GM21381 (cell line): ENCODE data around the gene EP400.
"Not testable (repeated sequence)": the region's sequence is repeated elsewhere in the genome, so short reads cannot be mapped to it uniquely, and the experiment has no call there.

Experiments used
- ATAC-seq: cut with Tn5 transposase; IDR thresholded peaks from one replicate; pipeline ENCODE4 v1.9.1; 2021; ENCODE audit warnings: mild to moderate bottlenecking, moderate library complexity; ENCODE audit not compliant: unreplicated experiment

The EP400 gene

GRCh38 chr12:131984334-131984733 lies 34.6 kb downstream of the EP400 start:
- ATAC-seq, result no peak

GRCh38 chr12:131985510-131985875 lies 35.8 kb downstream of the EP400 start:
- not testable (repeated sequence) for ATAC-seq

DNA sequence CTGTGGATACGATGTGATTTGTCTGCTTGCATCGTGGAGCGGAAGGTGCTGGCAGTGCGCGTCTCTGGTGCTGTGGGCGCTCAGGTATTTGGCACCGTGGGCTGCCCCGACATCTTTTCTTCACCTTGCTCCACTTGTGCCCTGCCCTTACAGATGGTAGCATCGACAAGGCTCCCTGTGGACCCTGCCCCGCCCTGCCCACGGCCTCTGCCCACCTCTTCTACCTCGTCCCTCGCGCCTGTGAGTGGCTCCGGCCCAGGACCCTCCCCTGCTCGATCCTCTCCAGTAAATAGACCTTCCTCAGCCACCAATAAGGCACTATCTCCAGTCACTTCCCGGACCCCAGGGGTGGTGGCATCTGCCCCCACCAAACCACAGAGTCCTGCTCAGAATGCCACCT lies 36.6 kb downstream of the EP400 start:
- no peak for ATAC-seq

DNA sequence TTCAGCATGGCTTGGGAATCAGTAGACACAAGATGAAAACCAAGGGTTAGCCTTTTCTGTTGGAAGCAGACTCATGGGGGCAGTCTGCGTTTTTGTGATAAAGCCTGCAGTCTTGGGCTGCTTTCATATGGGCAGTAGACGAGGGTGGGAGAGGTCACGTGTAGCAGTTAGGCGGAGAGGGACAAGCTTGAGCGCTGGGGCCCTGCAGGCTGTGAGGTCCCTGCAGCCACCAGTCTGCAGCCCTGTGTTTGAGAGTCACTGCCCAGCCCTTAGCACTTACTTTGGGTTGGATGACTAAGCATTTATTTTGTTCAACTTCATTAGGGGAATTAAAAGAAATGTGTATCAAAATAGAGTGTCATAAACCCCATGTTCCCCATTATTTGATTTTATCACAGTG lies 37.2 kb downstream of the EP400 start:
- no peak for ATAC-seq

DNA sequence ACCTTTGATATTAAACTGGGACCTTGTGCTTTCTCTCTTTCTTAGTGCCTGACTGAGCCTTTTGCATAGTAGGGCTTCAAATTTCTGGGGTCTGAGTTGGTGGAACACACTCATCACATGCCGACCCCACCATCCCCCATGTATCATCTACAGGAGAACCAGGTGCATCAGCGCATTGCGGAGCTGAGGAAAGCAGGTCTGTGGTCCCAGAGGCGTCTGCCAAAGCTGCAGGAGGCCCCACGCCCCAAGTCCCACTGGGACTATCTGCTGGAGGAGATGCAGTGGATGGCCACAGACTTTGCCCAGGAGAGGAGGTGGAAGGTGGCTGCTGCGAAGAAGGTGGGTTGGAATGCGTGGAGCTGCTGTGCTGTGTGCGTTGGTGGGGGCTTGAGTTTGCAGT lies 37.8 kb downstream of the EP400 start:
- no peak for ATAC-seq

DNA sequence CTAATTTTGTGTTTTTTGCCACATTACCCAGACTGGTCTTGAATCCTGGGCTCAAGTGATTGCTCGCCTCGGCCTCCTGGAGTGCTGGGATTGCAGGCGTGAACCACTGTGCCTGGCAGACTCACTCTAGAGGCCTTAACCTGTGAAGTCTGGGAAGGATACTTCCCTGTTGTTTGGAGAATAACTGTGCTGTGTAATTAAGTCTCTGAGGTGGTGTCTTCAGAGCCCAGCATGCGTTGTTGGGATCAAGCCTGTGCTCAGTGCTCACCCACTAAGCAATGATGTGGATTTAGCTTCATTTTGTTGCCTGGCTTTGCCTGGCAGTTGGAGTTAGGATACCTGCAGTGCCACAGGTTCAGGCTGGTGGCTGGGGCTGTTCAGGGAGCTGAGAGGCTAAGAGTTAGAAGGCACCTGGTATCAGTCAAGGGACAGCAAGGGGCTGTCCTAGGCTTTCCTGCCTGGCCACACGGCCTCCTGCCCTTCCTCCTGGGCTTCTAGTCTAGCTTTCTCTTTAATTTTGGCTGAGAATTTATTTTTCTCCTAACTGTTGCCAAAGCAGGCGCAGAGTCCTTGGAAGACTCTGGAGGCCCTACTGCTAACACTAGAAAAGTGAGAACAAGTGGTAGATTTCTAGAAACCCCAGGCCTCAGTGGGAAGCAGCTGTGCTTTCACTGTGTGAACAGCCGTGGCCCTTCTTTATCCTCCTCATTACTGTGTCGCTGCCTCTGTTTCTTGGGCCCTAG lies 38.5 kb downstream of the EP400 start:
- no peak for ATAC-seq

- ATAC-seq, result no peak
Measured at GRCh38 chr12:131989021-131989420, 39.3 kb downstream of the EP400 start.

- no peak for ATAC-seq
Measured at GRCh38 chr12:131990066-131990979, 40.6 kb downstream of the EP400 start.

DNA sequence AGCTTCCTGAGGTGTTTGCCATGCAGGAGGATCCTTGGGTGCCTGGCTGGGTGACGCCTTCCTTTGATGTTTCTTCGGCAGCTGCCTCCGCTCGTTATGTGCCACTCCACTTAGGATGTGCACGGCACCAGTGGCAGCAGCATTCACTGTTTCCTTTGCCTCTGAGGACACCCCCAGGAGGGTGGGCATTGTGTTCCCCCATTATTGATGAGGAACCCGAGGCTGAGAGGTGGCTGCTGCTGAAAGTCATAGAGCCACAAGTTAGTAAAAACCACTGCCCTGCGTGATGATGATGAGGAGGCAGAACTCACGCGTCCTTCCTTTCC lies 41.2 kb downstream of the EP400 start:
- no peak for ATAC-seq

DNA sequence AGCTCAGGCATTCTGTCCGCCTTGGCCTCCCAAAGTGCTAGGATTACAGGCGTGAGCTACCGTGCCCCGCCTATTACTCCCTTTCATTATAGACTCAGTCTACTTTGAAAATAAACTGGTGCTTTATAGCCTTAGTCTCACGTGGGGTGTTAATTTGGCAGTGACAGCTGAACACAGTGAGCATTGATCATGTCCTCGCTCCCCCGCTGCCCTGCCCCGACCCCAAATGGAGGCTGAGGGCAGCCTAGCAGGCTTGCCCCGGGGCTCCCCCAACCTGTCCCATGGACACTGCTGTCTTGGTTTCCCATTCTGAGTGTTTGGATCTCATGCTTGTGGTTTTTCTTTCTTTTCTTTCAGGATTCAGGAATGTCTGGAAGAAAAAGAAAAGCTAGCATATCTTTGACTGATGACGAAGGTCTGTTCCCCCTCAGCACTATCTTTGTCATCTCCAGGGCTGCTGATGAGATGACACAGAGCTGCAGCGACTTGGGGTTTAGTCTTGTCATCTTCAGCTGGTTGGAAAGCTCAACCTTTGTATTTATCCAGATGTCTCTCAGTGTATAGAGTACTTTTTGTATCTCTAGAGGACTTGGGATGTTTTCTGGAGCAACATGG lies 42.2 kb downstream of the EP400 start:
- ATAC-seq, result no peak

DNA sequence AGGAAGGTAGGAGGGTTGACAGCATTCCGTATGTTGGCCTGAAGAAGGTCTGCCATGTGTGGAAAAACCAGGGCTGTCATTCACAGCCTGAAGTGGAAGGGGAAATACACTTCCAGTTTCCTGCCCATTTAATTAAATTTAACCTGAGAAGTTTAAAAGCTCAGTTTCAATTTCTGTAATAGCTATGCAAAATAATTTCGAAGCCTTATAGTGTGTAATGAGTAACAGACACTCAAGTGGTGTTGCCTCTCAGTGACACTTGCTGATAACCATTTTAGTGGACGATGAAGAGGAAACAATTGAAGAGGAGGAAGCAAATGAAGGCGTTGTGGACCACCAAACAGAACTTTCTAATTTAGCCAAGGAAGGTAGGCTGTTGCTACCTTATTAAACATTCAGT lies 44.8 kb downstream of the EP400 start:
- peak; percentile 78 for ATAC-seq

DNA sequence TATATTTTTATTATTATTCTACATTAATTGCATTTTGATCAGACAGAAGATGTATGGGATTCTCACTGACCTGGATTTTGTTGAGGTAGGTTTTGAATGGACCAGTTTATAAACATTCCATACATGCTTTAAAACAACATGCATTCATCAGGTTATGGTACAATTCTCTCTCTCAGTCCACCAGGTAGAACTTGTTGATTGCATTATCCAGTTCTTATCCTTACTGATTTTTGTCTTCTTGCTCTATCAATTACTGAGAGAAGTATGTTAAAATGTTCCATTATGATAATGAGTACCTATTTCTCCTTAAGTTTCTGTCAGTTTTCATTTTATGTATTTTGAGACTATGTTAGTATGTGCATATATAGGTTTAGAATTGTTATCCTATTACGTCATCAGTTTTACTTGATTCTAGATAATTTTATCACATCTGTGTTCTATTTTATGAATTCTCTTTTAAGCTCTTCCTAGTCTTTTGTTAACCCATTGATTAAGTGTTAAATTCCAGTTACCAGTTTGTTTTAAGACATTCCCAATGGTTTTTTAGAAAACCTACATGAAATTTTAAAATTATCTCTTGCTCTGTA lies 50.6 kb downstream of the EP400 start:
- no peak for ATAC-seq

DNA sequence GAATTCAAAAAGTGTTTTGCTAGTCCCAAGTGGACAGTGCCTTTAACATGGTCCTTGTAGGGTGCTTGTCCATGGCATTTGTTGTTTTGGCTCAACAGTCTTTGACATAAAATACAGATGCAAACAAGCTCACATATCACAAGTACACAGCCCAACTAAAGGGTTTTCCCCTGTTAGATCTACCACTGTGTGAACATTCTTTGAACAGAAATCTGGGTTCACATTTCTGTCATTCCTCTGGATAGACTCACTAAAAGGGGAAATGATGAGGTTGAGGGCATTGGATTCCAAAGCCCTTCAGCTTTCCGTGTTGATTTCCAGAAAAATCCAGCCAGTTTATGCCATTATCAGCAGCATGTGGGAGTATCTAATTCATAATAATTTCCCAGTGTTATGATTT lies 54.1 kb downstream of the EP400 start:
- no peak for ATAC-seq

- ATAC-seq, result no peak
Measured at GRCh38 chr12:132004946-132005345, 55.2 kb downstream of the EP400 start.

DNA sequence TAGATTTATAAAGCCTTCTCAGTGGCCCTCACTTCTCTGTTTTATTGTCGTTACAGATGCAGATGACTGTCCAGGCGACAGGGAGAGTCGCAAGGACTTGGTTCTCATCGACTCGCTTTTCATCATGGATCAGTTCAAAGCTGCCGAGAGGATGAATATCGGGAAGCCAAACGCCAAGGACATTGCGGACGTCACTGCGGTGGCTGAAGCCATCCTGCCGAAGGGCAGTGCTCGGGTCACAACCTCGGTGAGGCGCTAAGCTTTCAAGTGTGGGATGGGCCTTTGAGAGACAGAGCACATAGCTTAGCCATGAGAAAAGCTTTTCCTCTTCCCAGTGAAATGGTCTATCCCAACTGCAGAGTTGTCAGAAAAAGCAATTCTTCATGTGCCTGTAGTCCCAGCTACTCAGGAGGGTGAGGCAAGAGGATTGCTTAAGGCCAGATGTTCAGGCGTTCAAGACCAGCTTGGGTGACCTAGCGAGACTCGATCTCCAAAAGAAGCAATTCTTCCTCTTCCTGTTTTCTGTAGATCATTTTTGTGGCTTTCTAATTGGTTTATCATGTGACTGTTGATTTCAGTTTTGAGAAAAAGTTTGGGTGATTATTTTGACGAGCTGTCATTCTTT lies 56.4 kb downstream of the EP400 start:
- no peak for ATAC-seq

GRCh38 chr12:132007041-132007440 lies 57.3 kb downstream of the EP400 start:
- no peak for ATAC-seq

DNA sequence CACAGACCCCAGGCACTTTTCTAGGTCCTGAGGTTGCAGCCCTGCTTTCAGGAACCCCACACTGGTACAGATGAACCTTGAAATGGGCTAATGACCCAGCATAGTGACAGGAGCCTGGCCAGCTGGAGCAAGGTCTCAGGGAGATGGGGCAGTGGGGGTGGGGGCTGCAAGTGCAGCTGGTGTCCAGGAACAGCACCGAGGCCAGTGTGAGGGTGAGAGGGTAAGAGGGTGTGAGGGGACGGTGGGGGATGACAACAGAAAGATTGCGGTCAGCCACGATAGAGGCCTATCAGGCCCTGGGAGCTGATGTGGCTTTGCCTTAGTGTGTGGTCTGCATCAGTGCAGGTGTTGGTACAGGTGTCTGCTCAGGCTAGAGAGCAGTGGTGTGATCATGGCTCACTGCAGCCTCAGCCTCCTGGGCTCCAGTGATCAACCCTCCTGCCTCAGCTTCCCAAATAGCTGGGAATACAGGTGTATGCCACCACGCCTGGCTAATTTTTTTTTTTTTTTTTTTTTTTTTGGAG lies 59.7 kb downstream of the EP400 start:
- no peak for ATAC-seq

- ATAC-seq, result no peak
Measured at GRCh38 chr12:132012919-132013568, 63.3 kb downstream of the EP400 start.

DNA sequence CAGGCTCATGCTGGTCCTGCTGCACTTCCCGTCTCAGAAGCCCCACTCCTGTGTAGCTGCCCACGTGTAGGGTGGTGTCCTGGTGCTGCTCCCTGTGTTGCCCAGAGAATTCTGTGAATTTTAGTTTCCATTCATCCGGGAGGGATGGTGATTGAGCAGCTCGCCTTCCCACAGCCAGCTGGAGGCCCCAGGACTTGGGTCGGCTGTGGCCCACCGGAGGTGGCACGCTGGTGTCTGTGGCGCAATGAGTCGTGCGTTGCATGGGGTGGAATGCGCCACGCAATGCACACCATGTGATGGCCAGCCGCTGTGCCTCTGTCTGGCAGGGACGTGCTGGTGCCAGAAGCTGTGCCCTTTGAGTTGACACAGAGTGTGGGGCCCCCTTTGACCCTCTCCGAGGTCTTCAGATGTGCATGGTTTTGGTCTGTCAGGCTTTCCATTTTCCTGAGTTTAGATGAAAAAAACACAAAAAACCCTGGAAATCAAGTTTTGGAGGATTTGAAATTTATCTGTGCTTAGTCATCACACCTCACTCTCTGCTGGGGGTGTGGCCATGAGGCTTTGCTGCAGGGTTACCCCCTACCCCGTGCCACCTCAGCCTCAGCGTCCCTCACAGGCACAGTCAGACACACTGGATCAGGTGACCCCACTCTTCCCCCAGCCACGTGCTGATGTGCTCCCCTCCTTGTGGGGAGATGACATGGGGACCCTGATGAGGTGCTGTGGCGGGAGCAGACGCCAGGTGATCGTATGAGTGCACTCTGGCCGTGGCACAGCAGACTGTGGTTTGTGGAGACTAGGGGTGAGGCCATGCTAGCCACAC lies 64.6 kb downstream of the EP400 start:
- no peak for ATAC-seq

DNA sequence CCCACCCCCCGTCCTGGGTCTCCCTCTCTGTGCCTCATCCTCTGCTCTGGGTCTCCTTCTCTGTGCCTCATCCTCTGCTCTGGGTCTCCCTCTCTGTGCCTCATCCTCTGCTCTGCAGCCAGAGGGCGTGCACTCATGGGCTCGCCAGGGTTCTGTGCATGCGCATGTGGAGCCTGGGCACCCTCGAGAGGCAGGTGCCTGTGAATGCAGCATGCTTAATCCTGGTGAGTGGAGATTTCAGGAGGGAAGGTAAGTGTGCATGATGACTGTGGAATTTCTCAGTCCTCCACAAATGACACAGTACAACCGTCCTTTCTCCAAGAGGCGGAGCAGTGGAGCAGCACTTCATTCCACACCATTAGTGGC lies 65.2 kb downstream of the EP400 start:
- no peak for ATAC-seq
